HG03175 (cell line): ENCODE measurements around the gene ABCA1.

Experiments
- ATAC-seq: cut with Tn5 transposase; IDR thresholded peaks from one replicate; pipeline ENCODE4 v1.9.1; 2021; ENCODE audit warnings: mild to moderate bottlenecking, moderate library complexity; ENCODE audit not compliant: unreplicated experiment

The ABCA1 gene

GRCh38 chr9:104849023-104849422, 78.9 kb downstream of the ABCA1 start:
- no peak for ATAC-seq

GRCh38 chr9:104844710-104845109, 83.2 kb downstream of the ABCA1 start:
- no peak for ATAC-seq

- ATAC-seq: no peak
These were observed 84.2 kb downstream of the ABCA1 start for GRCh38 chr9:104843644-104844240.

- ATAC-seq: no peak
These were observed 85.3 kb downstream of the ABCA1 start for GRCh38 chr9:104842698-104843097.

GRCh38 chr9:104841601-104842141, 86.3 kb downstream of the ABCA1 start:
- no peak for ATAC-seq

GRCh38 chr9:104838958-104839357, 89.0 kb downstream of the ABCA1 start:
- no peak for ATAC-seq

GRCh38 chr9:104836767-104837166, 91.2 kb downstream of the ABCA1 start:
- peak; percentile 9 for ATAC-seq

- ATAC-seq: peak; percentile 71
These were observed 91.7 kb downstream of the ABCA1 start for GRCh38 chr9:104836235-104836634.

GRCh38 chr9:104835161-104835560, 92.8 kb downstream of the ABCA1 start:
- no peak for ATAC-seq

- no peak for ATAC-seq
These were observed 94.3 kb downstream of the ABCA1 start for GRCh38 chr9:104833696-104834095.

GRCh38 chr9:104831681-104832080, 96.3 kb downstream of the ABCA1 start:
- ATAC-seq: no peak

GRCh38 chr9:104826911-104827310, 101.0 kb downstream of the ABCA1 start:
- no peak for ATAC-seq

- ATAC-seq: no peak
These were observed 101.7 kb downstream of the ABCA1 start for GRCh38 chr9:104826079-104826775.

- no peak for ATAC-seq
These were observed 107.6 kb downstream of the ABCA1 start for GRCh38 chr9:104820336-104820735.

- ATAC-seq: no peak
These were observed 108.9 kb downstream of the ABCA1 start for GRCh38 chr9:104819033-104819432.

- no peak for ATAC-seq
These were observed 110.5 kb downstream of the ABCA1 start for GRCh38 chr9:104817437-104817836.

GRCh38 chr9:104815851-104816565, 111.9 kb downstream of the ABCA1 start:
- ATAC-seq: no peak

- no peak for ATAC-seq
These were observed 117.3 kb downstream of the ABCA1 start for GRCh38 chr9:104810421-104811339.

- no peak for ATAC-seq
These were observed 119.8 kb downstream of the ABCA1 start for GRCh38 chr9:104808035-104808614.

- no peak for ATAC-seq
These were observed 122.5 kb downstream of the ABCA1 start for GRCh38 chr9:104805441-104805840.
